Right lobe of liver (tissue), 4 donors: ENCODE data around the gene MYH14.

Experiments
- CTCF ChIP-seq, 4 donors: fragments of 200-600 bp in 3 of 4; fragments of 450-650 bp in 1 of 4; IDR thresholded peaks; one replicate each; pipeline versions ENCODE4 v1.5.1 to v1.8.0; 2016 to 2022; ENCODE audit warnings: antibody characterized with exemption in 4 of 4, mild to moderate bottlenecking in 2 of 4
- POLR2A ChIP-seq: fragments of 450-650 bp; IDR thresholded peaks from one replicate; pipeline ENCODE4 v1.6.1; 2017; ENCODE audit warnings: antibody characterized with exemption, mild to moderate bottlenecking
- donor health status: DM: no; HTN: no; CAD: no.
- donor health status: DM: no; HTN: no; CAD: no.
- donor health status: DM: no; HTN: yes; CAD: no.

GRCh38 chr19:50280983-50281382, 77.6 kb downstream of the MYH14 start:
- TF ChIP-seq POLR2A (no peak), CTCF (IDR thresholded peaks at IDR 0.05) (no peak)
